Right renal pelvis (tissue), 4 donors: ENCODE results near the gene PPFIA1. TPM values are rescaled to one million over a fixed set of nuclear protein-coding genes. Genes with fewer than 3 reads are reported as not detected.

Experiments used
- DNase-seq, 4 donors: peaks; one replicate each; pipeline ENCODE4 v3.0.0-alpha.2; 2013; ENCODE audit warnings: low read depth in 4 of 4, low spot score in 3 of 4, missing footprints in 1 of 4
- polyA plus RNA-seq, 4 donors: library from polyadenylated mRNA; unstranded; fragments of 120-200 nt; gene quantifications; one replicate each; pipeline ENCODE4 v1.2.1, GENCODE V29; 2013; ENCODE audit not compliant: insufficient read length in 4 of 4

The PPFIA1 gene
- 10 to 100 TPM; 44.3 to 52.5 (median 49.2) TPM for polyA plus RNA-seq

- DNase-seq: peak; percentile 92 to 94 (median 93)
These were observed at the start of gene PPFIA1 for GRCh38 chr11:70270104-70270876. PPFIA1 (plus strand) TSS chr11:70270690; CDS start chr11:70272173, 1,483 bp downstream.

- DNase-seq: no peak
These were observed 49.6 kb upstream of the PPFIA1 start for GRCh38 chr11:70220920-70221319.

- DNase-seq: no peak
These were observed 44.8 kb upstream of the PPFIA1 start for GRCh38 chr11:70225681-70226177.

- DNase-seq: no peak
These were observed 44.3 kb upstream of the PPFIA1 start for GRCh38 chr11:70226183-70226582.

- DNase-seq: no peak
These were observed 43.5 kb upstream of the PPFIA1 start for GRCh38 chr11:70226967-70227366.

- no peak for DNase-seq
These were observed 40.8 kb upstream of the PPFIA1 start for GRCh38 chr11:70229737-70230136.

- no peak for DNase-seq
These were observed 40.2 kb upstream of the PPFIA1 start for GRCh38 chr11:70230151-70230839.

GRCh38 chr11:70230840-70231710 is 39.4 kb upstream of the PPFIA1 start:
- no peak for DNase-seq

- no peak for DNase-seq
These were observed 37.5 kb upstream of the PPFIA1 start for GRCh38 chr11:70233034-70233433.

GRCh38 chr11:70233511-70233934 is 37.0 kb upstream of the PPFIA1 start:
- no peak for DNase-seq

- no peak for DNase-seq
These were observed 36.5 kb upstream of the PPFIA1 start for GRCh38 chr11:70233962-70234361.

- no peak for DNase-seq
These were observed 30.2 kb upstream of the PPFIA1 start for GRCh38 chr11:70240337-70240736.

GRCh38 chr11:70241709-70242108 is 28.8 kb upstream of the PPFIA1 start:
- no peak for DNase-seq

- DNase-seq: no peak
These were observed 27.6 kb upstream of the PPFIA1 start for GRCh38 chr11:70242885-70243284.

- no peak for DNase-seq
These were observed 26.4 kb upstream of the PPFIA1 start for GRCh38 chr11:70243912-70244652.

GRCh38 chr11:70244698-70245097 is 25.8 kb upstream of the PPFIA1 start:
- DNase-seq: no peak

- no peak for DNase-seq
These were observed 24.3 kb upstream of the PPFIA1 start for GRCh38 chr11:70246196-70246595.

GRCh38 chr11:70247042-70247709 is 23.3 kb upstream of the PPFIA1 start:
- no peak for DNase-seq

- no peak for DNase-seq
These were observed 22.8 kb upstream of the PPFIA1 start for GRCh38 chr11:70247710-70248072.
